K562 (cell line): ENCODE data around the gene CUEDC2. TPM values are rescaled to one million over a fixed set of nuclear protein-coding genes. Genes with fewer than 3 reads are reported as not detected.

ENCODE experiments used
- ATF2 ChIP-seq: sonication (generic); formaldehyde crosslinking; IDR thresholded peaks from 2 replicates; pipeline ENCODE4 v1.8.1; 2022; ENCODE audit warnings: missing genetic modification reagents
- CXXC5 ChIP-seq: fragments of 250-450 bp; sonication (Bioruptor Pico); IDR thresholded peaks from 2 replicates; pipeline ENCODE4 v1.8.0; 2022; ENCODE audit warnings: inconsistent platforms, mild to moderate bottlenecking, moderate library complexity
- E2F6 ChIP-seq, 2 experiments: IDR thresholded peaks; 2 replicates each; pipeline ENCODE4 v1.6.1; 2011; ENCODE audit warnings: borderline replicate concordance in 1 of 2, control low read depth in 1 of 2, low read depth in 1 of 2, low read length in 1 of 2, mild to moderate bottlenecking in 1 of 2, mixed read lengths in 1 of 2, moderate library complexity in 1 of 2; ENCODE audit not compliant: insufficient read depth in 1 of 2, insufficient read length in 1 of 2, poor library complexity in 1 of 2, severe bottlenecking in 1 of 2; ENCODE audit errors: extremely low read depth in 1 of 2
- GTF2A2 ChIP-seq: IDR thresholded peaks from 2 replicates; pipeline ENCODE4 v1.6.1; 2016; ENCODE audit warnings: mild to moderate bottlenecking, missing genetic modification characterization, missing compliant biosample characterization
- ILF3 ChIP-seq: fragments of 450-650 bp; IDR thresholded peaks from 2 replicates; pipeline ENCODE4 v1.6.1; 2018; ENCODE audit warnings: antibody characterized with exemption, mild to moderate bottlenecking, moderate library complexity, borderline replicate concordance
- JUND ChIP-seq, 2 experiments: IDR thresholded peaks; 2 replicates in 1 of 2; 3 replicates in 1 of 2; pipeline ENCODE4 v1.6.1; 2011; ENCODE audit warnings: borderline replicate concordance in 2 of 2, low read depth in 2 of 2, low read length in 2 of 2, improper control_type of control experiment in 1 of 2, missing biosample characterization in 1 of 2, missing genetic modification characterization in 1 of 2, missing genetic modification reagents in 1 of 2
- KLF13 ChIP-seq: fragments of 450-650 bp; IDR thresholded peaks from 2 replicates; pipeline ENCODE4 v1.6.1; 2016; ENCODE audit warnings: missing genetic modification characterization, low read depth, mild to moderate bottlenecking, missing compliant biosample characterization, moderate library complexity, borderline replicate concordance
- MEF2A ChIP-seq: IDR thresholded peaks from 2 replicates; pipeline ENCODE4 v1.6.1; 2011; ENCODE audit warnings: low read depth, mild to moderate bottlenecking, low read length, moderate library complexity; ENCODE audit not compliant: control insufficient read depth
- PATZ1 ChIP-seq: fragments of 250-450 bp; sonication (Bioruptor Pico); IDR thresholded peaks from 2 replicates; pipeline ENCODE4 v1.5.0; 2020; ENCODE audit warnings: mild to moderate bottlenecking, borderline replicate concordance
- PHF20 ChIP-seq: fragments of 450-650 bp; IDR thresholded peaks from 2 replicates; pipeline ENCODE4 v1.6.1; 2018; ENCODE audit not compliant: partially characterized antibody
- POLR2AphosphoS2 ChIP-seq: IDR thresholded peaks from 2 replicates; pipeline ENCODE4 v1.6.1; 2012; ENCODE audit warnings: low read length, improper control_type of control experiment
- RBBP5 ChIP-seq: fragments of 200-600 bp; sonication (generic); IDR thresholded peaks from 2 replicates; pipeline ENCODE4 v1.6.1; 2012; ENCODE audit warnings: borderline replicate concordance, mild to moderate bottlenecking, low read length, control low read depth, inconsistent platforms; ENCODE audit not compliant: insufficient read depth, poor library complexity, severe bottlenecking
- SNIP1 ChIP-seq: fragments of 450-650 bp; IDR thresholded peaks from 2 replicates; pipeline ENCODE4 v1.7.1; 2017; ENCODE audit warnings: low read depth, mild to moderate bottlenecking
- TCF7 ChIP-seq: sonication (generic); IDR thresholded peaks from 2 replicates; pipeline ENCODE4 v1.6.1; 2016; ENCODE audit warnings: antibody characterized with exemption, borderline replicate concordance
- U2AF1 ChIP-seq: fragments of 200-400 bp; formaldehyde crosslinking; optimal IDR thresholded peaks from 2 replicates; pipeline ENCODE3; 2017; ENCODE audit warnings: mild to moderate bottlenecking, low read depth, low read length, moderate library complexity
- ZBTB34 ChIP-seq: fragments of 250-450 bp; sonication (Bioruptor Pico); IDR thresholded peaks from 2 replicates; pipeline ENCODE4 v1.8.0; 2021; ENCODE audit warnings: mild to moderate bottlenecking, moderate library complexity
- ZBTB8A ChIP-seq: fragments of 450-650 bp; IDR thresholded peaks from 2 replicates; pipeline ENCODE4 v1.6.1; 2018; ENCODE audit warnings: mild to moderate bottlenecking, moderate library complexity; ENCODE audit not compliant: partially characterized antibody
- ZNF830 ChIP-seq: fragments of 250-450 bp; sonication (Bioruptor Pico); IDR thresholded peaks from 2 replicates; pipeline ENCODE4 v1.5.0; 2021; ENCODE audit warnings: mild to moderate bottlenecking
- polyA plus RNA-seq, 8 experiments: library from polyadenylated mRNA; depleted of rRNA in 4 of 8; stranded (reverse) in 5 of 8; unstranded in 3 of 8; fragments of >200 nt; fragmentation: Nextera tagmentation in 2 of 8; fragmentation: Illumina TruSeq in 1 of 8; extraction: Ambion mirVana in 2 of 8; extraction: Trizol in 1 of 8; gene quantifications; 2 replicates each; pipeline versions ENCODE4 v1.2.1 to v1.2.3, GENCODE V29; 2011 to 2014; ENCODE audit warnings: inconsistent platforms in 1 of 8, missing spikeins in 1 of 8
- total RNA-seq, 7 experiments: library from RNA; depleted of rRNA in 6 of 7; stranded (reverse); fragments of >200 nt in 6 of 7; fragmentation: Illumina TruSeq in 2 of 7; extraction: Trizol in 2 of 7; gene quantifications; 2 replicates each; pipeline versions ENCODE4 v1.2.1 to v1.2.3, GENCODE V29; 2011 to 2021; ENCODE audit warnings: low replicate concordance in 1 of 7

The CUEDC2 gene
- total and polyA plus RNA-seq, 9 of the 15 experiments (the other 6 are each of a cell fraction or from before 2014, with no cell fraction given), result 8.5 to 48.9 (median 27.4) TPM

- TF ChIP-seq JUND (IDR thresholded peaks at IDR 0.05; ENCODE audit: borderline replicate concordance, low read depth, low read length) (peak; percentile 56; the same call in 1 of the 2 replicates), JUND (tag; IDR thresholded peaks at IDR 0.05; ENCODE audit: borderline replicate concordance, low read depth, low read length) (no peak; the same call in 2 of the 3 replicates), SNIP1 (peak; percentile 83), ZBTB34 (no peak), ILF3 (no peak), GTF2A2 (no peak), U2AF1 (peak; percentile 36), RBBP5 (no peak), KLF13 (tag) (peak; percentile 51; the same call in 1 of the 2 replicates), PATZ1 (CRISPR knock-in tag) (no peak), PHF20 (no peak), ZBTB8A (no peak), CXXC5 (CRISPR knock-in tag) (peak; percentile 97), ATF2 (no peak), TCF7 (peak; percentile 92), ZNF830 (no peak), POLR2AphosphoS2 (no peak), E2F6 (IDR thresholded peaks at IDR 0.05; ENCODE audit: borderline replicate concordance in 1 of 2, extremely low read depth in 1 of 2, insufficient read depth in 1 of 2, insufficient read length in 1 of 2, low read depth in 1 of 2, low read length in 1 of 2, poor library complexity in 1 of 2, severe bottlenecking in 1 of 2) (peak; percentile 59 to 61), MEF2A (no peak)
Observed at GRCh38 chr10:102432162-102432950, at the start of gene CUEDC2 (continued).
